ENCODE measurements around the gene KCNC3. TPM values are rescaled to one million over a fixed set of nuclear protein-coding genes. Genes with fewer than 3 reads are reported as not detected.

The KCNC3 gene
- total and polyA plus RNA-seq, 2 of the 4 experiments (the other 2 are of a cell fraction) = 0.07 TPM; not detected in 1

DNA sequence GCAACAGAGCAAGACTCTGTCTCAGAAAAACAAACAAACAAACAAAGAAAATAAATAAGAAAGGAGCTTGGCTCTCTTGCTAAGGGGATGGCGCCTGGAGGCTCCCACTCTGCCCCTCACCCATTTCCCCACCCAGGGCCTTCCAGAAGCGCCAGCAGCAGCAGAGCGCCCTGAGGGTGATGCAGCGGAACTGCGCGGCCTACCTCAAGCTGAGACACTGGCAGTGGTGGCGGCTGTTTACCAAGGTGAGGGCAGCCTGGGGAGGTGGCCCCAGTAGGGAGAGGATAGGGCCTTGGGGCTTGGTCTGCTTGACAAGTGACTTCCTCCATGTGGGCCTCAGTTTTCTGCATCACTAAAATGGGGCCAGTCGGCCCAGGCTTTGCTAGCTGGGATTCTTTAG is 66.0 kb downstream of the KCNC3 start:
- no peak overlapping the region for H2AK5ac ChIP-seq (ENCODE audit: low read depth, low read length)
- in situ Hi-C loops (cut with MboI; ENCODE audit: low sequenced_read_pairs) (no loop called here), dilution Hi-C loops (cut with HindIII; ENCODE audit: low sequenced_read_pairs, unreplicated experiment) (no loop called here), intact Hi-C loops (cut with micrococcal nuclease) (no loop called here)
- no peak overlapping the region for H3K4me2 ChIP-seq (ENCODE audit: low read depth, low read length)
- H3K14ac ChIP-seq (replicated peaks; ENCODE audit: low read depth, low read length) = no peak overlapping the region
- H3K36me3 ChIP-seq (ENCODE audit: control insufficient read depth, insufficient read depth, low read length) = no peaks in the 10 kb centered on the region
- no peak for TF ChIP-seq RAD21 (IDR thresholded peaks at IDR 0.05; ENCODE audit: low read length)
- no peak for TF ChIP-seq MAFK (IDR thresholded peaks at IDR 0.05; ENCODE audit: low read depth, low read length)
- TF ChIP-seq NFE2L2 (IDR thresholded peaks at IDR 0.05; ENCODE audit: low read depth, low read length) = no peak
- H4K20me1 ChIP-seq (ENCODE audit: insufficient read depth, low read length) = no peaks in the 10 kb centered on the region
- no peak overlapping the region for H2BK20ac ChIP-seq (ENCODE audit: low read depth, low read length)
- no TSS peak for BruUV-seq (replicated peaks)
- no peak overlapping the region for H4K8ac ChIP-seq (ENCODE audit: low read depth in 2 of 2, low read length in 2 of 2)
- no CpG with 5 or more reads among the region's 8 CpGs for WGBS, 2 experiments (ENCODE audit: extremely low coverage in 2 of 2, insufficient read length in 1 of 2)
- no peak overlapping the region for H3K23ac ChIP-seq (ENCODE audit: low read depth, low read length)
- H3K9me3 ChIP-seq (ENCODE audit: control insufficient read depth, insufficient read depth, low read length) = peaks cover 15% of the 10 kb centered on the region
- no peak for DNase-seq
- H3K9ac ChIP-seq (ENCODE audit: low read depth, low read length) = no peak overlapping the region
- no peak overlapping the region for H3K27ac ChIP-seq (ENCODE audit: insufficient read depth, low read length)
- no peak overlapping the region for H4K5ac ChIP-seq (ENCODE audit: low read depth, low read length)
- H2AK9ac ChIP-seq (replicated peaks; ENCODE audit: low read depth, low read length, poor library complexity) = no peak overlapping the region
- no peak overlapping the region for H3K18ac ChIP-seq (ENCODE audit: low read depth, low read length)
- H3K56ac ChIP-seq (ENCODE audit: extremely low read depth, insufficient read depth, low read length) = no peak overlapping the region
- H3K27me3 ChIP-seq (ENCODE audit: control insufficient read depth, insufficient read depth, low read length) = no peaks in the 10 kb centered on the region
- CTCF ChIA-PET = no interaction called here
- H2BK120ac ChIP-seq (ENCODE audit: low read depth, low read length) = no peak overlapping the region
- no peak overlapping the region for H2BK15ac ChIP-seq (ENCODE audit: low read depth, low read length)
- H3K79me1 ChIP-seq (ENCODE audit: low read depth in 1 of 2, low read length in 2 of 2) = no peaks in the 10 kb centered on the region
- H3K9me1 ChIP-seq (ENCODE audit: insufficient read depth, low read length) = no peaks in the 10 kb centered on the region
- H4K91ac ChIP-seq (ENCODE audit: insufficient read depth, low read depth, low read length) = no peak overlapping the region
- no peaks in the 10 kb centered on the region for H3K4me1 ChIP-seq (ENCODE audit: control insufficient read depth, insufficient read depth, low read length)
- H2AFZ ChIP-seq (replicated peaks; ENCODE audit: low read length, poor library complexity) = no peak overlapping the region
- POLR2A ChIA-PET (ENCODE audit: unreplicated experiment) = no interaction called here
- ATAC-seq (ENCODE audit: low read depth) = no peak
- H3K4ac ChIP-seq (ENCODE audit: low read depth, low read length) = no peak overlapping the region
- H3K4me3 ChIP-seq (ENCODE audit: insufficient read depth, low read depth, low read length) = no peak overlapping the region
- no peak overlapping the region for H2BK5ac ChIP-seq (ENCODE audit: low read depth, low read length, poor library complexity, severe bottlenecking)

Other genes starting within 250 kb of the KCNC3 start
- gene IZUMO2, start 166.1 kb downstream of the KCNC3 start, total RNA-seq (2012; rRNA removed) = not detected in 2 replicates
- not detected in 2 replicates for gene IZUMO2, start 166.1 kb downstream of the KCNC3 start, polyA plus RNA-seq (2012; rRNA removed)
- not detected in 2 replicates for gene MYH14, start 125.8 kb downstream of the KCNC3 start, total RNA-seq (2012; rRNA removed)
- gene MYH14, start 125.8 kb downstream of the KCNC3 start, polyA plus RNA-seq (2012; rRNA removed) = not detected in 2 replicates
- gene NAPSA, start 36.3 kb upstream of the KCNC3 start, total RNA-seq (2012; rRNA removed) = not detected in 2 replicates
- gene NAPSA, start 36.3 kb upstream of the KCNC3 start, polyA plus RNA-seq (2012; rRNA removed) = 0.24 and 0.39 TPM in 2 replicates
- gene NR1H2, start 47.1 kb upstream of the KCNC3 start, total RNA-seq (2012; rRNA removed) = 34.7 and 37.8 TPM in 2 replicates
- 48.4 and 51.5 TPM in 2 replicates for gene NR1H2, start 47.1 kb upstream of the KCNC3 start, polyA plus RNA-seq (2012; rRNA removed)
- gene POLD1, start 55.0 kb upstream of the KCNC3 start, total RNA-seq (2012; rRNA removed) = 13.1 and 13.8 TPM in 2 replicates
- gene POLD1, start 55.0 kb upstream of the KCNC3 start, polyA plus RNA-seq (2012; rRNA removed) = 28.9 and 40.2 TPM in 2 replicates
- gene SPIB, start 89.6 kb upstream of the KCNC3 start, total RNA-seq (2012; rRNA removed) = not detected in 2 replicates
- gene SPIB, start 89.6 kb upstream of the KCNC3 start, polyA plus RNA-seq (2012; rRNA removed) = not detected in 2 replicates
- gene MYBPC2, start 103.5 kb upstream of the KCNC3 start, total RNA-seq (2012; rRNA removed) = not detected in 2 replicates
- gene MYBPC2, start 103.5 kb upstream of the KCNC3 start, polyA plus RNA-seq (2012; rRNA removed) = not detected in 2 replicates
- 11.3 and 12.2 TPM in 2 replicates for gene EMC10, start 147.1 kb upstream of the KCNC3 start, total RNA-seq (2012; rRNA removed)
- gene EMC10, start 147.1 kb upstream of the KCNC3 start, polyA plus RNA-seq (2012; rRNA removed) = 90.9 and 103 TPM in 2 replicates
- 0.28 TPM in 1 of 2 replicates, not detected in the other for gene GARIN5A, start 147.5 kb upstream of the KCNC3 start, total RNA-seq (2012; rRNA removed)
- 0.49 and 0.53 TPM in 2 replicates for gene GARIN5A, start 147.5 kb upstream of the KCNC3 start, polyA plus RNA-seq (2012; rRNA removed)
- gene JOSD2, start 181.8 kb upstream of the KCNC3 start, total RNA-seq (2012; rRNA removed) = 12.2 and 15.3 TPM in 2 replicates
- gene JOSD2, start 181.8 kb upstream of the KCNC3 start, polyA plus RNA-seq (2012; rRNA removed) = 54.1 and 68.6 TPM in 2 replicates
- not detected in 2 replicates for gene ASPDH, start 184.5 kb upstream of the KCNC3 start, total RNA-seq (2012; rRNA removed)
- gene ASPDH, start 184.5 kb upstream of the KCNC3 start, polyA plus RNA-seq (2012; rRNA removed) = not detected in 2 replicates
- not detected in 2 replicates for gene LRRC4B, start 239.1 kb upstream of the KCNC3 start, total RNA-seq (2012; rRNA removed)
- 0.03 TPM in 2 replicates for gene LRRC4B, start 239.1 kb upstream of the KCNC3 start, polyA plus RNA-seq (2012; rRNA removed)

Measured in IMR-90 (cell line).